Measurements from ENCODE around the gene SNRNP70.

DNA sequence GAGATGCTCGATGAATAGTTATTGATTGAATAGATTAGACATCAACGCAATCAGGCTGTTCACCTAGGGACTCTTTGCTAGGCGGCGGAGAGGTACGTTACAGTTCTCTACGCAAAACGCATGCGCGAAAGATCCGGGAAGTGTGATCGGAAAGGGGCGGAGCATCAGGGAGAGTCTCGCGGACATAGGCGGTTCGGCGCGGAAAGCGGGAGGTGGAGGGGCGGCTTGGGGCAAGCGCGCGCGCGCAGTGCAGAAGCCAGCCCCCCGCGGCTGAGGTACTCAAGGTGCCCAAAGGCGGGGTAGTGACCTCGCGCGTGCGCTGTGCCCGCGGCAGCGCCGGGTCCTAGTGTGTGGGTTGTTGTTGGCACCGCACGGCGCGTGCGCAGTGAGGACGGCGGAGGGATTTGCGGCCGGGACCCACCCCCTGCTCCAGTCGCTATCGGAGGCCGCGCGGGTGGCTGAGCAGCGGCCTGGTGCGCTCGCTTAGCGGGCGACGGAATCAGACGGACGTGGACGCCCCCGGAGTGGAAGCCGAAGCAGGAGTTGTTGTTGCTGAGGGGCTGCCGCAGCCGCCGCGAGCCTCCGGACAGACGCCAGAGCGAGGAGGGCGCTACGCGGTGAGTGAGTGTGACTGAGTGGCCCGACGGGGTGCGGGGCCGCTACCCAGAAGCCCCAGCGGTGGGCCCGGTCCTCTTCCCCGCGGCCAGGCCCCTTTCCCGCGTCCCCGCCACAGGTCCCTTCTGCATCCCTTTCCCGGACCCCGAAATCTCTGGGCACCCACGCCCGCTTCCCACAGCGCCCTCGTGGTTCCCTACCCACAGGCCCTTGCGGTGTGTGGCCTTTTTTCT lies at the start of gene SNRNP70:
- TF ChIP-seq, protein P1, sequence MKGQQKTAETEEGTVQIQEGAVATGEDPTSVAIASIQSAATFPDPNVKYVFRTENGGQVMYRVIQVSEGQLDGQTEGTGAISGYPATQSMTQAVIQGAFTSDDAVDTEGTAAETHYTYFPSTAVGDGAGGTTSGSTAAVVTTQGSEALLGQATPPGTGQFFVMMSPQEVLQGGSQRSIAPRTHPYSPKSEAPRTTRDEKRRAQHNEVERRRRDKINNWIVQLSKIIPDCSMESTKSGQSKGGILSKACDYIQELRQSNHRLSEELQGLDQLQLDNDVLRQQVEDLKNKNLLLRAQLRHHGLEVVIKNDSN (IDR thresholded peaks at IDR 0.05) = 0 out of 2 replicates have a peak, but pooled peaks have one; percentile 20
- TF ChIP-seq EP300 (IDR thresholded peaks at IDR 0.05; ENCODE audit: borderline replicate concordance) = peak; percentile 15; the same call in 1 of the 2 replicates

Data from Ishikawa (cell line).